ENCODE results near the gene AK8.

The AK8 gene

GRCh38 chr9:132877824-132878694 lies at the start of gene AK8:
AK8 (minus strand) TSS chr9:132878284; CDS start chr9:132878255, 29 bp downstream.
- DNase-seq (ENCODE audit: low read depth) = peak; percentile 51

GRCh38 chr9:132927704-132928103 lies 49.6 kb upstream of the AK8 start:
- no peak for DNase-seq (ENCODE audit: low read depth)

GRCh38 chr9:132923346-132923902 lies 45.3 kb upstream of the AK8 start:
- peak; percentile 45 for DNase-seq (ENCODE audit: low read depth)

GRCh38 chr9:132919614-132920268 lies 41.7 kb upstream of the AK8 start:
- DNase-seq (ENCODE audit: low read depth) = peak; percentile 13

- DNase-seq (ENCODE audit: low read depth) = no peak
Measured at GRCh38 chr9:132914924-132915323, 36.8 kb upstream of the AK8 start.

GRCh38 chr9:132912131-132912530 lies 34.0 kb upstream of the AK8 start:
- no peak for DNase-seq (ENCODE audit: low read depth)

GRCh38 chr9:132910376-132910775 lies 32.3 kb upstream of the AK8 start:
- no peak for DNase-seq (ENCODE audit: low read depth)

GRCh38 chr9:132909311-132909710 lies 31.2 kb upstream of the AK8 start:
- DNase-seq (ENCODE audit: low read depth) = no peak

- no peak for DNase-seq (ENCODE audit: low read depth)
Measured at GRCh38 chr9:132908635-132909034, 30.6 kb upstream of the AK8 start.

- DNase-seq (ENCODE audit: low read depth) = no peak
Measured at GRCh38 chr9:132905726-132906125, 27.6 kb upstream of the AK8 start.

GRCh38 chr9:132903574-132904492 lies 25.7 kb upstream of the AK8 start:
- DNase-seq (ENCODE audit: low read depth) = no peak

- peak; percentile 67 for DNase-seq (ENCODE audit: low read depth)
Measured at GRCh38 chr9:132901858-132902831, 24.1 kb upstream of the AK8 start.

GRCh38 chr9:132898051-132898450 lies 20.0 kb upstream of the AK8 start:
- no peak for DNase-seq (ENCODE audit: low read depth)

GRCh38 chr9:132896906-132897305 lies 18.8 kb upstream of the AK8 start:
- DNase-seq (ENCODE audit: low read depth) = no peak

GRCh38 chr9:132896264-132896663 lies 18.2 kb upstream of the AK8 start:
- no peak for DNase-seq (ENCODE audit: low read depth)

GRCh38 chr9:132894862-132895835 lies 17.1 kb upstream of the AK8 start:
- DNase-seq (ENCODE audit: low read depth) = no peak

- no peak for DNase-seq (ENCODE audit: low read depth)
Measured at GRCh38 chr9:132894346-132894745, 16.3 kb upstream of the AK8 start.

- no peak for DNase-seq (ENCODE audit: low read depth)
Measured at GRCh38 chr9:132892400-132892799, 14.3 kb upstream of the AK8 start.

- DNase-seq (ENCODE audit: low read depth) = no peak
Measured at GRCh38 chr9:132888151-132888550, 10.1 kb upstream of the AK8 start.

Data from amniotic epithelial cell (primary cell).